SKM-1 (cell line): ENCODE data around the gene SNX7.

Experiments
- DNase-seq: peaks from one replicate; lab custom pipeline; 2025; ENCODE audit not compliant: unreplicated experiment; lab: John Stamatoyannopoulos, UW

Gene SNX7

GRCh38 chr1:98763488-98764150 lies 102.1 kb downstream of the SNX7 start:
- peak; percentile 35 for DNase-seq

GRCh38 chr1:98764485-98764884 lies 103.0 kb downstream of the SNX7 start:
- no peak for DNase-seq

GRCh38 chr1:98766255-98766654 lies 104.7 kb downstream of the SNX7 start:
- peak; percentile 74 for DNase-seq

GRCh38 chr1:98769162-98769561 lies 107.6 kb downstream of the SNX7 start:
- no peak for DNase-seq

GRCh38 chr1:98781906-98782305 lies 120.4 kb downstream of the SNX7 start:
- no peak for DNase-seq

GRCh38 chr1:98783821-98784220 lies 122.3 kb downstream of the SNX7 start:
- no peak for DNase-seq

GRCh38 chr1:98791498-98791897 lies 130.0 kb downstream of the SNX7 start:
- DNase-seq = no peak

- DNase-seq = no peak
Measured at GRCh38 chr1:98792123-98792522, 130.6 kb downstream of the SNX7 start.

- DNase-seq = no peak
Measured at GRCh38 chr1:98793136-98793535, 131.6 kb downstream of the SNX7 start.

- DNase-seq = peak; percentile 42
Measured at GRCh38 chr1:98794196-98794886, 132.8 kb downstream of the SNX7 start.

- DNase-seq = no peak
Measured at GRCh38 chr1:98796049-98796448, 134.5 kb downstream of the SNX7 start.

- DNase-seq = no peak
Measured at GRCh38 chr1:98797506-98797905, 136.0 kb downstream of the SNX7 start.
